HCT116 (cell line): Measurements from ENCODE around the gene LAPTM4A.

ENCODE experiments used
- ATF3 ChIP-seq: IDR thresholded peaks from 2 replicates; pipeline ENCODE4 v1.6.1; 2012
- CEBPB ChIP-seq: IDR thresholded peaks from 2 replicates; pipeline ENCODE4 v1.6.1; 2012; ENCODE audit warnings: low read depth
- EGR1 ChIP-seq: IDR thresholded peaks from 2 replicates; pipeline ENCODE4 v1.6.1; 2012; ENCODE audit warnings: low read depth
- JUND ChIP-seq: IDR thresholded peaks from 2 replicates; pipeline ENCODE4 v1.6.1; 2012
- POLR2A ChIP-seq: IDR thresholded peaks from 2 replicates; pipeline ENCODE4 v1.7.0; 2011; ENCODE audit warnings: borderline replicate concordance; ENCODE audit not compliant: insufficient read depth, insufficient read length; ENCODE audit errors: extremely low read depth
- SP1 ChIP-seq: IDR thresholded peaks from 2 replicates; pipeline ENCODE4 v1.6.1; 2012; ENCODE audit warnings: low read depth
- TCF7L2 ChIP-seq: IDR thresholded peaks from 2 replicates; pipeline ENCODE4 v1.7.0; 2011; ENCODE audit warnings: borderline replicate concordance, inconsistent platforms; ENCODE audit not compliant: insufficient read depth, insufficient read length; ENCODE audit errors: extremely low read depth
- ZNF274 ChIP-seq: fragments of 200-500 bp; sonication (Bioruptor generic); IDR thresholded peaks from 2 replicates; pipeline ENCODE4 v1.6.1; 2014; ENCODE audit warnings: mild to moderate bottlenecking, low read depth, low read length, inconsistent platforms
- TF ChIP-seq, protein P1 (sequence below), 3 experiments: fragments of 200-600 bp in 1 of 3; sonication (generic) in 1 of 3; IDR thresholded peaks in 2 of 3; conservative IDR thresholded peaks in 1 of 3; 2 replicates each; pipeline ENCODE4 v1.5.1; 2012 to 2017; ENCODE audit warnings: low read depth in 2 of 3, low read length in 2 of 3, antibody characterized with exemption in 1 of 3, borderline replicate concordance in 1 of 3, control low read depth in 1 of 3, mild to moderate bottlenecking in 1 of 3, mixed read lengths in 1 of 3, mixed run types in 1 of 3, moderate library complexity in 1 of 3; ENCODE audit not compliant: insufficient read depth in 1 of 3

DNA sequence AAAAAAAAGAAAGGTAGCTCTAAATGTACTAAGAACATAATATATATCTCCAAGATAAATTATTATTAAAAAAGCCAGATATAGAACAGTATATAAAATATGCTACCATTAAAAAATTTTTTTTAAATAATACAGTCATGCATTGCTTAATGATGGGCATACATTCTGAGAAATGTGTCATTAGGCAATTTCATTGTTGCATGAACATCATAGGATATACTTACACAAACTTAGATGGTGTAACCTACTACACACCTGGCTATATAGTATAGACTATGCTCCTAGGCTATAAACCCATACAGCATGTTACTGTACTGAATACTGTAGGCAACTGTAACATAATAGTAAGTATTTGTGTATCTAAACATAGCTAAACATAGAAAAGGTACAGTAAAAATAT, 18.3 kb upstream of the LAPTM4A start:
- no peak for TF ChIP-seq ZNF274
- TF ChIP-seq, protein P1, sequence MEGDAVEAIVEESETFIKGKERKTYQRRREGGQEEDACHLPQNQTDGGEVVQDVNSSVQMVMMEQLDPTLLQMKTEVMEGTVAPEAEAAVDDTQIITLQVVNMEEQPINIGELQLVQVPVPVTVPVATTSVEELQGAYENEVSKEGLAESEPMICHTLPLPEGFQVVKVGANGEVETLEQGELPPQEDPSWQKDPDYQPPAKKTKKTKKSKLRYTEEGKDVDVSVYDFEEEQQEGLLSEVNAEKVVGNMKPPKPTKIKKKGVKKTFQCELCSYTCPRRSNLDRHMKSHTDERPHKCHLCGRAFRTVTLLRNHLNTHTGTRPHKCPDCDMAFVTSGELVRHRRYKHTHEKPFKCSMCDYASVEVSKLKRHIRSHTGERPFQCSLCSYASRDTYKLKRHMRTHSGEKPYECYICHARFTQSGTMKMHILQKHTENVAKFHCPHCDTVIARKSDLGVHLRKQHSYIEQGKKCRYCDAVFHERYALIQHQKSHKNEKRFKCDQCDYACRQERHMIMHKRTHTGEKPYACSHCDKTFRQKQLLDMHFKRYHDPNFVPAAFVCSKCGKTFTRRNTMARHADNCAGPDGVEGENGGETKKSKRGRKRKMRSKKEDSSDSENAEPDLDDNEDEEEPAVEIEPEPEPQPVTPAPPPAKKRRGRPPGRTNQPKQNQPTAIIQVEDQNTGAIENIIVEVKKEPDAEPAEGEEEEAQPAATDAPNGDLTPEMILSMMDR (IDR thresholded peaks at IDR 0.05 in 2 of 3, conservative IDR thresholded peaks at IDR 0.05 in 1 of 3; ENCODE audit: borderline replicate concordance in 1 of 3, insufficient read depth in 1 of 3, low read depth in 2 of 3, low read length in 2 of 3), result no peak
- TF ChIP-seq CEBPB, result no peak
- no peak for TF ChIP-seq JUND
- no peak for TF ChIP-seq ATF3
- no peak for TF ChIP-seq POLR2A
- TF ChIP-seq TCF7L2, result no peak
- TF ChIP-seq SP1, result no peak
- TF ChIP-seq EGR1, result no peak
